Fibroblast of skin of back (primary cell): ENCODE data around the gene ADPRH.
A peak's percentile ranks its signal among the peaks of the same experiment; 100 is the strongest.
"Not testable (repeated sequence)": the region's sequence is repeated elsewhere in the genome, so short reads cannot be mapped to it uniquely, and the experiment has no call there.

Experiments
- DNase-seq: peaks from one replicate; pipeline ENCODE4 v3.0.0-alpha.2; 2013

The ADPRH gene

DNA sequence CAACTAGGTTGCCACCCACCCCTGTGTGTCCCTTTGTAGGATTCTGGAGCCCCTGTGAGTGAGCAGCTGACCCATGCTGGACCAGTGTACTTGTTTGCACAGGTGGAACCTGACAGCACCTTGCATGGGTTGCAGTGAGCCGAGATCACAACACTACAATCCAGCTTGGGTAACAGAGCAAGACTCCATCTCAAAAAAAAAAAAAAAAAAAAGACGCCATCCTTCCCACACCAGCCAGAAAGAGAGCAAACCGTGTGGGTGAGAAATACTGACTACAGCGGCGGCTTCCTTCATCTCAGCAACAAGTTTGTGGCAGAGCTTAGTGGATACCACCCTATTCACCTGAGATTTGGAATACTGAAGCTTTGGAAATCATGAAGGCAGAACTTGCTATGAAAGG lies 19.1 kb upstream of the ADPRH start:
- DNase-seq = no peak

DNA sequence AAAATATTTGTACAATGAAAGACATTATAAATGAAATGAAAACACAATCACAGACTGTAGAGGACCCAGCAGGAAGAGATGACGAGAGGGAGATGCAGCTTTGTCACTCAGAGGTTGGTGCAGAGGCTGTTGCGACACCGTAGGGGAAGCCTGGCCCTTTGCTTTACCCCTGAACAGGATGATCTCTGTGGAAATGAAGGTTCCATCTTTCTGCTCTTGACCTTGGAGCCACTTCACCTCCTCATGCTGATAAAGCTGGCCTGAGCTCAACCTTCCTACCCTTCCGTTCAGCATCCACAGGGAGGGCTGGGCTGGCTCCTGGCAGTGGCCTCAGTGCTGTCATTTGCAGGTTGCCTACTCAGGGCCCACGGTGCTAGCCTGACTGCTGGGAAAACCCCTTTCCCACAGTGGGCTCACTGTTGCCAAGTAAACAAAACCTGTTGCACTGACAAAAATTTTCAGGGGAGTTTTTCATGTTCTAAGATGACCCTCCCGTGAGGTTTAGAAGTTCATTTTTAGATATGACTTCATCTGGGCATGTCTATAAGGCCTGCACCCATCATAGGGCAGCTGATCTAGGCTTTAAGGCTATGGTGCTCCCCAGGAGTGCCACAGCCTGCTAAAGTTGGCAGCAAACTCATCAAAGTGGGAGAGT lies 16.9 kb upstream of the ADPRH start:
- no peak for DNase-seq

DNA sequence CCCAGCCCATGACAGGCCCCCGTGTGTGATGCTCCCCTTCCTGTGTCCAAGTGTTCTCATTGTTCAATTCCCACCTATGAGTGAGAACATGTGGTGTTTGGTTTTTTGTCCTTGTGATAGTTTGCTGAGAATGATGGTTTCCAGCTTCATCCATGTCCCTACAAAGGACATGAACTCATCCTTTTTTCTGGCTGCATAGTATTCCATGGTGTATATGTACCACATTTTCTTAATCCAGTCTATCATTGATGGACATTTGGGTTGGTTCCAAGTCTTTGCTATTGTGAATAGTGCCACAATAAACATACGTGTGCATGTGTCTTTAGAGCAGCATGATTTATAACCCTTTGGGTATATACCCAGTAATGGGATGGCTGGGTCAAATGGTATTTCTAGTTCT lies 16.0 kb upstream of the ADPRH start:
- not testable (repeated sequence) for DNase-seq

DNA sequence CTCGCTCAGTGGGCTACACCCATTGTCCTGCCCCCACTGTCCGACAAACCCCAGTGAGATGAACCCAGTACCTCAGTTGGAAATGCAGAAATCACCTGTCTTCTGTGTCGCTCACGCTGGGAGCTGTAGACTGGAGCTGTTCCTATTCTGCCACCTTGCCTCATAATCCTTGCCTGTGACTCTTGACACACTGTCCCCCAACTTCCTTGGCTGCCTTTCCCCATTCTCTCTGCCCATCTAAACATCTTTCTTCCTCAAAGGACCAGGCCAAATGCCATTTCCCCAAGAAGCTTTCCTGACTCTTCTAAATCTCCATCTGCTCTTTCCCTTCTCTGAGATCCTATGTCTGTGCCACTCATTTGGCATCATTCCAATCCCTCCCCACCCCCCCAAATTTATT lies 10.1 kb upstream of the ADPRH start:
- DNase-seq = no peak

DNA sequence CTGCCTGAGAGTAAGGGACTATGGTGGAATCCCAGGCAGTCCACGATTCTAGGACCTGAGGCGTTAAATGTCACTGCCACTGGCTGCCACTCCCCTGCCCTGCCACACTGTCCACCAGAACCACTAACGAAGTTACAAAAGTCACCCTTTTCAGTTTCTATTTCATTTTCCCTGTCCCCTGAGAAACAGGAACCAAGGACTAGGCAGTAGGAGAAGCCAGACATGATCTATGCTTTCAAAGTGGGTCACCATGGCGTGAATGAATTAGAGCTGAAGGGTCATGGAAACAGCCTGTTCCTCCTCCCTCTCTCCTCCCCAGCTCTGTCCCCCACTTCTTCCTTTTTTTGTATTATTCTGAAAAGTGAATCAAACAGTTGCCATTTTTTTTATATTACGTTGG lies 9.1 kb upstream of the ADPRH start:
- no peak for DNase-seq

DNA sequence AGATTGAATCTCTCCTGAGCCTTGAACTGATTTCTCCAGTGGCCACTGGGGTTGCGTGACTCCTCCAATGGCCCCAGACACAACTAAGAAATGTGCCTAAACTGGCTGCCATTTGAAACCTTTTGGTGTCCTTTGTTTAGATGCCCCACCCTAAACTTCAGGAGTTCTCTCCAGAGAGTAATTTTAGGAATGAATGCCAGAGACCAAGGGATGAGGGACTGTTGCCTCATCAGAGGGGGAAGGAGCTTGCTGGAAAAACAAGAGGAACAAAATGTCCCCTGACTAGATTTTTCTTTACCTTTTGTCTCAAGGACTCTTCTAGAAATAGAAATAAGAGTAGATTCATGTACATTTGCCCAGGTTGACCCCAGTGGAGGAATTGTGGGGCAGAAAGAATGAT lies 8.1 kb upstream of the ADPRH start:
- no peak for DNase-seq

DNA sequence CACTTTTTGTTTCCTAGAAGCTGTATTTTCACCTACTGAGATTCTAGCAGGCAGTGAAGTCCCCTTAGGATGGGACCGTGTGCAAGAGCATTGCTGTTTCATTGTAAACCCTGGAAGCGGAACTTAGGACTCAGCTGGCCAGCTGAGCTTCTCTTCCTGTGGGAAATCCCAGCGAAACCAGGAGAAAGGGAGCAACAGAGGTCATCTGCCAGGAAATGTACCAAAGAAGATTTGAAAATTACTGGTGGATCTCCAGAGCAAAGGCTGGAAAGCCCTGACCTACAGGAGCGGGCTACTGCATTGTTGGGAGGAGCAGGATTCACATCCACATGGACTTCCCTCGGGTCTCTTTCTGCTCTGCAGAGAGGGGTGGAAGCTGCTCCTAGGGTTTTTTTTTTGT lies 7.6 kb upstream of the ADPRH start:
- no peak for DNase-seq

DNA sequence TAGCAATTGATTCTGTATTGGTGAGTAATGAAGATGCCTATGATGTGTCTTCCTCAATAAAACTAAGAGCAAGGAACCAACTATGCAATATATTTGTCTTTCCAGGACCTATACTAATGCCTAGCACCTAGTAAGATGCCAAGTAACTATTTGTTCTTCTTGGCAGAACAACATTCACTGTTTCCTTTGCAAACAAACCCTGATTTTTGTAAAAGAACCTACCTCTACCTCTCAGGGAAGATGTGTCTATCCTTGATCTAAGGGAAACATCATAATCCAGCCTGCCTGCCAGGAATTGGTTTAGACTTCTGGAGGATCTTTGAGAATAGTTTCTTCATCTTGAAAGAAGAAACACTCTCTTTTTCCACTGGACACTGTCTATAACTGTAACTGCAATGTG lies 3.8 kb upstream of the ADPRH start:
- no peak for DNase-seq

DNA sequence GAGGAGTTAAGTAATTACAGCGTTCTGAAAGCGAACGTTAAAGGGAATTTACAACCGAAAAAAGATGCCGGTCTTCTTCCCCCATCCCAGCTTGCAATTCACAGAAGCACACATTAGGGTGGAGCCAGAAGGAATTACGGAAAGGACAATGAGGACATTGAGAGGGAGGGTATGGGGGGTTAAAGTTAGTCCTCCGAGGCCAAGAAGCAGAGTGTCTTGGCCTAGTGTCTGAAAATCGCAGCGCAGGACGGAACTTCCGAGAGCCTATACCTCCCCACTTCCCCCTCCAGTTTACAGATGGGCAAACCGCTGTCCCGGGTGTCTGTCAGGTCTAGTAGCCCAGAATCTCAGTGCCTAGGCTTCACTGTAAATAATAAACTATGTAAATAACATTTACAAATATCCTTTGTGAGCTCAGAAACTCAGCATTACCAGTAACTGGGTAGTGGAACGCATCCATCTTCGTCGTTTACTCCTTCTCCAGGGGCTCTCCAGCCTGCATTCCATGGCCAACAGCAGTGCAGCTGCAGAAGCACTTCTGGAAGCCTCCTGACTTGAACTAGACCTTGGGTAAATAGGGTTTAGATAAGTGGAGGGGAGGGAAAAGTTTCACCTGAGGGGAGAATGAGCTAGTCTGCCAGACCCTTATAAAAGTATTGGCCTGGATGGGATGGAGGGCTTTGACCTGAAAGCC lies 922 bp downstream of the ADPRH start:
- peak; percentile 20 for DNase-seq

DNA sequence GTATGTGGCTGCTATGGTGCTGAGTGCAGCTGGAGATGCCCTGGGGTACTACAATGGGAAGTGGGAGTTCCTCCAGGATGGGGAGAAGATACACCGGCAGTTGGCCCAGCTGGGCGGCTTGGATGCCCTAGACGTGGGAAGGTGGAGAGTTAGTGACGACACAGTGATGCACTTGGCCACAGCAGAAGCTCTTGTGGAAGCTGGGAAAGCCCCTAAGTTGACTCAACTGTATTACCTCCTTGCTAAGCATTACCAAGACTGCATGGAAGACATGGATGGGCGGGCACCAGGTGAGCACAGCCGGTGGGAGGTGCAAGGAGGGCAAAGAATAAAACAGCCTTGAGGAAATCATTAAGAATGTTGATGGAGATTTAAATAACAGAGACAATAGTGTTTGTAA lies 2.9 kb downstream of the ADPRH start:
- no peak for DNase-seq

DNA sequence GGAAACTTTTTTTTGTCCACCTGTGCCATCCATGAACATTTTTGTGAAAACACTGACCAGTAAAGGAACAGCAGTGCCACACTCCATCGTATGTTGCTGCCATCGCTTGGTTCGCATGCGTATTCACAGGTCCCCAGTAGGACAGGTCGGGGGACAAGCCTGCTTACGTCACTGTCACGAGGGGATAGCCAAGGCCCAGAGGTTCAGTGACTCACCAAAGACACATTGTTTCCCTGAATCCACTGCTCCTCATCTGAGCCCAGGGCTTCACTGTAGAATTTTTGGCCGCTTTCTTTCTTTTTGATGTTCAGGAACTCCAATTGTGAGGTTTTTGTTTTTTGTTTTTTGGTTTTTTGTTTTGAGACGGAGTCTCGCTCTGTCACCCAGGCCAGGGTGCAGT lies 5.9 kb downstream of the ADPRH start:
- DNase-seq = no peak

DNA sequence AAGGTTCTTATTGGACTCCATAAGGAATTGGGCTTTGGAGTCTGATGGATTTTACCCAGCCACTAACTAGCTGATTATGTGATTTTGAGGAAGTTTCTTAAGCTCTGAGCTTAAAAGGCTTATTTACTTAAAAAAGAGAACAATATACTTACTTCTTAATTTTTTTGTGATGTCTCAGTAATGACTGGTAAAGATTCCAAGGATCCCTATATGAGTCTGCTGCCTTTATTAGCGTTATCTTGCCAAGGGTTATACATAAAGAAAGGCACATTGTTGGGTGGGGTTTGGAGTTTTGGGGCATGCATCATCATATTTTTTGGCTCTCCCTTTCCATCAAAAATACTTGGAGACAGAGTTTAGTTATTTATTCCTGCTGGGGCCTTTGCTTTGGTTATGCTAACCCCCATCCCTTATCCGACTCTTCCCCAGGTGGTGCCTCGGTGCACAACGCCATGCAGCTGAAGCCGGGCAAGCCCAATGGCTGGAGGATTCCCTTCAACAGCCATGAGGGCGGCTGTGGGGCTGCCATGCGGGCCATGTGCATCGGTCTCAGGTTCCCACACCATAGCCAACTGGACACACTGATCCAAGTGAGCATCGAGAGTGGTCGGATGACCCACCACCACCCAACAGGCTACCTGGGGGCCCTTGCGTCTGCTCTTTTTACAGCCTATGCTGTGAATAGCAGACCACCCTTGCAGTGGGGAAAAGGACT lies 6.7 kb downstream of the ADPRH start:
- DNase-seq = peak; percentile 79

DNA sequence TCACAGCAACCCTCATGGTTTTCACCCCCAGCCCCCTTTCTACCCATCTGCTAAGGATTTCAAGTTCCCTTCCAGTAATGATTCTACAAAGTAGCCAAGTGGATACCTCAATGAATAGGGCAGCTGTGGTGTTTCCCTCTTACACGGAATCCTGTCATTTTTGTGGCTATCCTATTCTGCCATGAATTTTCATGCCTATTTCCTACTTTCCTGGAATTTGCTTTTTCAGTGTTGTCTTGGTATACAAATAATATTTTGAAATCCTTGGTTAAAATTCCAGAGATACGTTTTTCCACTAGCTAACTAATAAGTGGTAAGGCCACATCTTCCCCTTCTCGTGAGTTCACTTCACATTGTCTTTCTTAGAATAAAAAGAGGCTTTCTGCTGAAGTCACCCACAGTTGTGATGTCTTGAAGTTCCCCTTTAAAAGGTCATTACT lies 7.5 kb downstream of the ADPRH start:
- peak; percentile 61 for DNase-seq

DNA sequence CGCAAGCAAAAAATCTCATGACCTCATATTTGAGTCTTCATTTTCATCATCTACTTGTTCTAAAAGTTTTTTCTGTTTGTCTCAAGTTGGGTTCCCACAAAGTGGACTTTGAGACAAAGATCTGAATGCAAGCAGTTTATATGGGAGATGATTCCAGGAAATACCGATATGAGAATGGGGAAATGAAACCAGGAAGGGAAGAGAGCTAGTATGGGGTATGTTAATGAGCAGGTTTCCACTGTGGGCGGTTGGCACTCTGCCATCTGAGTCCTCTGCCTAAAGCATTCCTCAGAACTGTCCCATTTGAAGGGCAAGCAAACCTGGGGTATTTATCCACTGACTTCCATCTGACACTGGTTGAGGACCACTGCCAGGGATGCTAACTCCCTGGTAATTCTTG lies 8.8 kb downstream of the ADPRH start:
- DNase-seq = peak; percentile 13

DNA sequence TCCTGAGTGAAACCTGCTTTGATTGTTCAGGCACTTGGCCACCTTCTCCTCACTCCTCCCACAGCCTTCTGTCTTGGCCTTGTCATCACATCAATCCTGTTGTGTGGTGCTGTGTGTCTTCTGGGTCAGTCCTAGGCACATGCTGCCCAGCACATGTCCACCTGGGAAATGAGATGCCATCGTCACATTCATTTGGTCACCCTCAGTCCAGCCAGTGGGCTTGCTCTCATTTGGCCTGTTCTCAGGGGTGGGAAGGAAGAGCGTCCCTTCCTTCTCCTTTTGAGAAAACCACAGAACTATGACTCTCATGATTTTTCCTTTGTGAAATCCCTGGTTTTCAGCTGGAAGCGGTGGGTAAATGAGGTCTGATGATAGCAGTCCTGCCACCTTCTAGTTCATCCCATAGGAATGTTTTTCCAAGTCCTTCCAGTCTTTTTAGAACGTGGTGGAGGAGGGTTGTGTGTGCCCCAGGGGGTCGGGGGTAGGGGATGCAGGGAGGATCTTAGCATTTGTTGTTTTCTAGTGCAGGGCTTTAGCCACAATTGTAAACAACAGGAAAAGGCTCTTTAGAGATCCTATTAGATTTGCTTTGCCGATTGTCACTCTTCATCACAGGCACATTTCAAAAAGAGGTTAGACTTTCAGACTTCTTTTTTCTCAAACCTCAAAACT lies 9.9 kb downstream of the ADPRH start:
- peak; percentile 58 for DNase-seq

DNA sequence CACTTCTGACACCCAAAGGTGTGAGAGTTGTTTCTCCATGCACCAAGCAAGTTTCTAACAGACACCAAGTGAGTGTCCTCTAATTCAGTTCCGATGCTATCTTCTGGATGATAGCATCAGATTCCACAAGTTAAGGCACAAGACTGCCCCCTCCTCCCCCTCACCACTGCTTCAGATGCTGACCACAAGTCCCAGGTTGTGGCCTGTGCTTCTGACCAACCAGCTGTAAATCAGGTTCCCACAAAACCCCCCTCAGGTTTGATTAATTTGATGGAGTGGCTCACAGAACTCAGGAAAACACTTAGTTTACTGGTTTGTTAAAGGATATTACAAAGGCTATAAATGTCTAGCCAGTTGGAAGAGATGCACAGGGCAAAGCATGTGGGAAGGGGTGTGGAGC lies 11.4 kb downstream of the ADPRH start:
- no peak for DNase-seq

DNA sequence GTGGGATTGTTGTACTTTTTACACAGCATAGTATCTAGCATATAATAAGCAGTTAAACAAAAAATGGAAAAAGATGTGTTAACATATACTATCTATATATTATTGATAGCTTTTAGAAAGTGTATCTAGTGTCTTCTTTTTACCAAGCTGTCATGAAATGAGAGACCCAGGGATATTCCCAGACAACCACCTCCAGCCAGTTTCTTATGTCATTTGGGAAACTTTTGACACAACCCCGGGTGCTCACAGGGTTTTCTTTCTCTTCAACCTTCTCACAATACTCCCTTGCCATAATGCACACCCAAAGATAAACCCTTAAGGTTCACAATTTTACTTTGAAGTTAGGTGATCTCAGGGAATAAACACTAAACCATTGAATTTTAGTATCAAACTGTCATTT lies 13.6 kb downstream of the ADPRH start:
- DNase-seq = no peak

DNA sequence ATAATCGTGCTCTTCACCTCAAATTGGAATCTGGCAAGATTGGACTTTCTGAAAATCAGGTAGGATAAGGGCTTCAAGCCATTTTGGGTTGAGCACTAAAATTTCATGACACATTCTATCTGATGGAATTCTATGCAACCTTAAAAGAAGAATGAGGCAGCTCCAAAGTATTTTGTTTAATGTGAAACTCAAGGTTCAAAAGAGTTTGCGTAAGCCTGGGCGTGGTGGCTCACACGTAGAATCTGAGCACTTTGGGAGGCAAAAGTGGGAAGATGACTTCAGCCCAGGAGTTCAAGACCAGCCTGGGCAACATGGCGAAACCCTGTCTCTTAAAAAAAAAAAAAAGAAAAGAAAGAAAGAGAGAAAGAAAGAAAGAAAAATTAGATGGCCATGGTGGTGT lies 14.8 kb downstream of the ADPRH start:
- DNase-seq = no peak

DNA sequence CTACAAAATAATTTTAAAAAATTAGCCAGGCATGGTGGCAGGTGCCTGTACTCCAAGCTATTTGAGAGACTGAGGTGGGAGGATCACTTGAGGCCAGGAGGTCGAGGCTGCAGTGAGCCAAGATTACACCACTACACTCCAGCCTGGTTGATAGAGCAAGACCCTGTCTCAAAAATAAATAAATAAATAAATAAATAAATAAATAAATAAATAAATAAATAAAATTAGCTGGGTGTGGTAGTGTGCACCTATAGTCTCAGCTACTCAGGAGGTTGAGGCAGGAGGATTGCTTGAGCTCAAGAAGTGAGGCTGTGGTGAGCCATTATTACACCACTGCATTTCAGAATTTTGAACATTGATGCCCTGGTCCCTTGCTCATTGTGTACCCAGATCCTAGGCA lies 15.6 kb downstream of the ADPRH start:
- not testable (repeated sequence) for DNase-seq

DNA sequence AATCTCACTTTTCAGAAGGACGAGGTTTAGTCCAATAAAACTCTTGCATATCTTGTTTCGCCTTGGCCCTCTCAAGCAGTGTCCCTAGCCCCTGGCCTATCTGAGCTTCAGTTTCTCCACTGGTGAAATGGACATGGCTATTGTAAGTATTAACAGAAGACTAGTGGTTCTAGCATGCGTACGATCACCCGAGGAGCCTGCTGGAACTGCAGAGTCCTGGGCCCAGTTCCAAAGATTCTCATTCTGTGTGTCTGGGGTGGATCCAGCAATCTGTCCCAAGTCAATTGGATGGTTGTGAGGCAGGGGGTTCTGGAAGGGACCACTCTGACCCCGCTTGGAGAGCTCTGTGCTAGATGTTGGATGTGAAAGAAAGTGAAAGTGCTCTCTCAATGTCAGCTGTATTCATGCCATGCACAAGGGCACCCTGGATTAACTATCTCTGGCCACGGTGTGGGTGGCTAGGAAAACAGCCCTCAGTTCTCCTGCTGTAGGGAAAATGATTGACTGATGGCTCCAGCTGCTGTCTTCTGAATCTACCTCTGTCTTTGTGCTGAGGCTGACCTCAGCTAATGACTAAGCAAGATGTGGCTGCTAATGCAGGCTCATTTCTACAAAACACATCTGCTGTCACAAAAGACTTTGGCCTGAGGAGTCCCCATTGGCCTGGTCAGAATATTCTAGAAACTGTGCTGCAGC lies 16.5 kb downstream of the ADPRH start:
- no peak for DNase-seq

DNA sequence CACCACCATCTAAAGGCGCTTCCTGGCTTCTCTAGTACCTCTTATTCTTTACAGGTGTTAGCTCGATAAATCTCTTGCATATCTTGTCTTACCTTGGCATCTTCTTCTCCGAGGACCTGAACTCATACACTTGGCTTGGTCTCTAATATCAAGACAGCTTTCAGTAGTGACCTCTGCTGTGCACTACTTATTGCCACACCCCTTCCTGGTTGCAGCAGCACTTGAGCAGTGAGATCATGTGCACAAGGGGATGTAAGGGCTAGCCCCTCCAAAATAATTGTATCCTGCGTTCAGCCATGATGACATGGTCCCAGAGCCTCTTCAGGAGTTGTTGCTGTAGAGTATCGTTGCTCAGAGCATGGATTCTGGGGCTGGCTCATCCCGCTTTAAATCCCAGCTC lies 17.1 kb downstream of the ADPRH start:
- no peak for DNase-seq

DNA sequence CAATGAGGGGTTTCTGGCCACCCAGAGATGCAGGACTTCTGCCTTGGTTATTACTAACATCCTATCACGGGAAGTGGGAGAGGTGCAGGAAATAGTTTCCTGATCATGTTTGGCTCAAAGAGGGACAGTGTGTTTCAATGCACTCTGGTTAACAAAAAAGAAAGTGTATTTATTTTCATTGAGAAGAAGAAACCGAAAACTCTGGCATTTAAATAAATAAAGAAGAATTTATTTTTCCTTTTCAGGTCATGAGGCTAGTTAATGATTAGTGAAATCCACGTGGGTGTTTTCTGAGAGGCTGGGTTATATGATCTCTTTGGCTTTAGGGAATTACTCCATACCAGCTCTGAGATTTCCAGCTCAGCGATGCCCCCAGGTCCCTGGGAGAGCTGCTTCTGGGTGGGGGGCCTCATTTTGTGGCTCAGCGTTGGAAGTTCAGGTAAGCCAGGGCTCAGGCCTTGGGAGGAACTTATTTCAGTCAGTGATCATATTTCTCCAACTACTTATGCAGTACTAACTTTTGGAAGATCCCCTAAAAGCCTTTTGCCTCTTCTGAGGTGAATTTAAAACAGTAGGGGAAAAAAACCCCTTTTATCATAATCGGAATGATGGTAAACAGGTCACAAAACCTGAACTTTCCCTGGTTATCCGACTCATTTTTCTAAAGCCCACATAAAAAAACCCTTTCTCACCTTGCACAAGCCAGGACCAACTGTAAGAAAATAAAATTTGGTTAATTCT lies 18.4 kb downstream of the ADPRH start, which contains the start of gene PLA1A:
TSS of gene PLA1A (plus strand) at position 338 of the 741 bp plus-strand sequence. CDS start at position 367, 29 bp downstream.
- DNase-seq = no peak
